GM18505 (cell line): ENCODE results near the gene TCAF1.
"Not testable (repeated sequence)": the region's sequence is repeated elsewhere in the genome, so short reads cannot be mapped to it uniquely, and the experiment has no call there.

Experiments
- ATAC-seq: cut with Tn5 transposase; IDR thresholded peaks from one replicate; pipeline ENCODE4 v1.9.1; 2021; ENCODE audit not compliant: unreplicated experiment
- POLR2A ChIP-seq: IDR thresholded peaks from 4 replicates; pipeline ENCODE4 v1.6.1; 2011; ENCODE audit warnings: borderline replicate concordance; ENCODE audit not compliant: insufficient read depth, insufficient read length; ENCODE audit errors: extremely low read depth

The TCAF1 gene

DNA sequence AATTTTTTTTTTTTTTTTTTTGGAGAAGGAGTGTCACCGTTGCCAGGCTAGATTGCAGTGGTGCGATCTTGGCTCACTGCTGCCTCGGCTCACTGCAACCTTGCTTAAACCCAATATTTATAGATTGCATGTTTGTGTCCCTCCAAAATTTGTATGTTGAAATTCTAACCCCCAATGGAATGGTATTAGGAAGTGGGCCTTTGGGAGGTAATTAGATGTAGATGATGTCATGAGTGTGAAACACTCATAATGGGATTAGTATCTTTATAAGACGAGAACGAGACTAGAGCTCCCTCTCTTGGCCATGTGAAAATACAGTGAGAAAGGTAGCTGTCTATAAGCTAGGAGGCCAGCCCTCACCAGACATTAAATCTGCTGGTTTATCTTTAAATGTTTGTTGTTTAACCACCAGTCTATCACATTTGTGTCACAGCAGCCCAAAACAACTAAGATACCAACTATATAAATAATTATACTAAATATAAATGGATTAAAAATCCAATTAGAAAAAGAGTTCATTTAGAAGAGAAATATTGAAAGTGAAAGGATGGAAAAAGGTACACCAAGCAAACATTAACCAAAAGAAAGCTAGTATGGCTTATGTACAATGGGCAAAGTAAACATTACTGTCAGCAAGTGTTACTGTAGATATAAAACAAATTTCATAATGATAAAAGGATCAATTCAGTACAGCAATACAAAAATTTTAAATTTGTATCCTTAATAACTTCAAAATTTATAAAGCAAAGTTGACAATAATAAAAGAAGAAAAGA, 9.3 kb downstream of the TCAF1 start:
- peak; percentile 98 for ATAC-seq
- no peak for TF ChIP-seq POLR2A

DNA sequence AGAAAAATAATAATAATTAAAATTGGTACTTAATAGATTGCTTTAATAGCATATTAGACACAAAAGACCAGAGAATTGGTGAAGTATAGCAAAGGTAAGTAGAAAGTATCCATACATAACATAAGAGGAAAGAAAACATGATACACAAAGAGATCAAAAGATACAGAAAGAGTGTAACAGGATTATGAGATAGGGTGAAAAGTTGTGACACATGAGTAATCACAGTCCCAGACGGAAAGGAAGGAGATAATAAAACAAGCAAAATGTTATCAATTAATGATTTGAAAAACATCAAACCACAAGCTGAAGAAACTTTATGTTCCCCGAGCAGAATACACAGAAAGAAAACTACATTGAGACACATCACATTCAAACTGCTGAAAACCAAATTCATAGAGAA, 10.5 kb downstream of the TCAF1 start:
- TF ChIP-seq POLR2A: no peak
- no peak for ATAC-seq

DNA sequence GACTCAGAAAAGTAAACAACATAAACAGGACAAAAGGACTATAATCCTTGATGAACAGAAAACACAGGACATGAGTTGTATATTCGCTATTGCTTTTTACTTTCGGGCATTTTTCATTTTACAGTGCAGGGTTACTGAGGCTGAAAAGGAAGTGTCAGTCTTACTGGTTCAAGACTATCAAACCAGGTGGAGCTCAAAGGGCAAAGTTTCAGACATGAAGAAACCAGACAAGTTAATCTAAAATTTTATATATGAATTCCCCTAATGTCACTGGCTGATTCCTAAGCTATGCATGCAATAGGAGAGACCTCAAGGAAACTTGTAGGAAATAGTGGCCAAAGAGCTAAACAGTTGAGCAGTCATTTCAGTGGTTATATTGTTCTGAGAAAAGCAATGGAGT, 11.4 kb downstream of the TCAF1 start:
- TF ChIP-seq POLR2A: no peak
- no peak for ATAC-seq

DNA sequence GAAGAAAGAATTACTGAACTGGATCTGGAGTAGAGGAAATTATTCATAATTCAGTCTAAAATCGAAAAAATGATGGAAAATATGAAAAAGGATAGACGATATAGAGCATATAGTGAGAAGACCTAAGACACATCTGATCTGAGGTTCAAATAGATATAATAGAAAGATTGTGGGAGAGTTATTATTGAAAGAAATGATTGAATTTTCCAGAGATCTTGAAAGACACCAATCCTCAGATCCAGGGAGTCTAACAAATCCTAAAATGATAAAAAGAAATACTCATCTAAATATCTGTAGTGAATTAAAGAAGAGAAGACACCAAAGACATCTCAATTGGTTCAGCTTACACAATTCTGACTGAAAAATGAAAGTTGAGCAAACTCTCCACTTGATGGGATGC, 12.9 kb downstream of the TCAF1 start:
- TF ChIP-seq POLR2A: no peak
- no peak for ATAC-seq

DNA sequence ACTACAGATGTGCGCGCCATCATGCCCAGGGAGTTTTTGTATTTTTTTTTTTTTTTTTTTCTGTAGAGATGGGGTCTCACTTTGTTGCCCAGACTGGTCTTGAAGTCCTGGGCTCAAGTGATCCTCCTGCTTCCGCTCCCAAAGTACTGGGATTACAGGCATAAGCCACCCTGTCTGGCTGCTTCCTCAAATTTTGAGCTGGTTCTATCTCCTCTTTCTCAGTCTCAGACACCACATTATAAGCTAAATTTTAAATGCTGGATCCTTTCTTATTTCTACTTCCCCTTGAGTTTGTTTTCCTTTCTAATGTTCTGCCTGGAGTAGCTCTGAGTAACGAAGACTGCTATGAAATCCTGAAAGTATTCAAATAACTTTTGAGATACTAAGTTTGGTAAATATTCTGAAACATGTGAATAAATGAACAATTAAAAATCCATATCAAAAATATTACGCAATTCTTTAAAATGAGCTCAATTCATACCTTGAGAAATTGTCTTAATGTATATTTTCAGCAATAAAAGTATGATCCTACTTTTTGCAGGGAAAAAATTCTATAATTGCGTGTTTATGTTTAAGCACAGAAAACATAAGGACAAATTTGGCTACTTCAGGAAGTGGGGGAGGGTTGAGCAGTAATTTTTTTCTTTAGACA, 15.0 kb downstream of the TCAF1 start:
- no peak for ATAC-seq
- TF ChIP-seq POLR2A: no peak

DNA sequence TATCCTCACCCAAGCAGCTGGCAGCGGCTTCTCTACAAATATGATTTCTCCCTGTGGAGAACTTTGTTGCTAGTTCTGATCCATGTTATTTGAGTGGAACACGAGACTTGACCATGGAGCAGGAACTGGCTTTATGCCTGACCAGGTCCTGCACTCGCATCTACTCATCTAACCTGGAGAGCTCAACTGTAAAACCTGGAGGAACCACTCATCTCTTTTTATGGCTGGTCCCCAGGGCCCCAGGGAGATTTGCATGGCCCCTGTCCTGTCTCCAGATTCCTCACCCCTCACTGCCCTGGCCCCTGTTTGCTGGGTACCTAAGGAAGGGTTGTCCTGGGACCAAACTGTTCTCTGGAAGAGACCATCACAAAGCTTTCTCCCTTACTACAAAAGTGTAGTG, 16.0 kb downstream of the TCAF1 start:
- ATAC-seq: no peak

DNA sequence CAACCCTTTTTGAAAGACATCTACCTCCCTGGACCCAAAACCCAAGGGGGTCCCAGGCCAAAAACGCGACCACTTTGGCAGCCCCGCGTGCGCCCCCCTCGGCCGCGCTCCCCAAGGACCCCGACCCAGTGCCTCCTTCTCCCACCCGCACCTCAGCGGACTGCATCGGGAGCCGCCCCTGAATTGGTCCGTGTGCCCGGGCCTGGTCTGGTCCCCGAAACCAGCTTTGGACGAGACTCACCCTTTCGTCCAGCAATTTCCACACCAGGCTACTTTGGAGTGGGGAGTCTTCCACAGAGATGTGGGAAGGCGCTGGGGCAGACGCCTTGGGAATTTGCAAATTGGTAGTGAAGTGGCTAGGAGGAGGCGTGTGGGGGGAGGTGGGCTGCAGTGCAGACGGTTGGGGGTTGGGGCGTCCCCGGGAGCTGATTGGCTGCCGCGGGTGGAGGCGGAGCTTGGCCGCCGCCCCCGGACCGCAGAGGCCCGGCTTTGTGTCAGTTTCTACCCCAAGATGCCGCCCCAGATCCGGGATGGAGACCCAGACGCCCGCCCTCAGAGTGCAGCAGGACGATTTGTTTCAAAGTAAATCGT, 16.9 kb downstream of the TCAF1 start:
- peak; percentile 10 for TF ChIP-seq POLR2A
- ATAC-seq: peak; percentile 94

More for the DNA sequence above, 16.0 kb downstream of the TCAF1 start:
- no peak for TF ChIP-seq POLR2A

DNA sequence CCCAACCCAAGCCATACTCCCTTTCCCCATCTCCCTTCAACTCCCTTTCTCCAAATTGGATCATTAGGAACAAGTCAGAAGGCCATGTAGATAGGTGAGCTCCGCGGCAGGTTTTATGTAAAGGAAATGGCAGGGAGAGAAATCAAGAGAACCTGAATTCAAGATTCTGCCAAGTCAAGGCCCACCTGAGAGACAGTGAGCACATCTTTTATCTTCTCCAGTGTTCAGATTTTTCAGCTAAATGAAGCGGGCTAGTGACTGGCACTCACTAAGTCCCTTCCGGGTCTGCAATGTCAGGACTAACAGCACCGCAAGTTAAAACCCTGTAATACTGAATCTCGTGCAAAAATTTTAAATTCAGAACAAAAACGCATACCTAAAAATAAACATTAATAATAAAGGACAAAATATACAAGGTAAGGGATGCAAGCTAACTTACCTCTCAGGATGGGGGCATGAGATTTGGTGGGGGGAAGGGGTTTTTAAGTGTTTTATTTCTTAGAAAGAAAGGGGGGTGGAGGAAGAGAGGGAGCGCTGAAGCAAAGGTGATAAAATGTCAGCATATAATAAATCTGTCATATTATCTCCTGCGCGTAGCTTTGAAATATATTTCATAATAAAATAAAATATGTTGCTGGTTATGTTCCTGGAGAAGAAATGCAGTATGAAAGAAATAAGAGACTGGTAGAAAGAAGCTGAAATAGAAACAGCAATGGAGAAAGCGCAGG, 17.6 kb downstream of the TCAF1 start:
- TF ChIP-seq POLR2A: no peak

DNA sequence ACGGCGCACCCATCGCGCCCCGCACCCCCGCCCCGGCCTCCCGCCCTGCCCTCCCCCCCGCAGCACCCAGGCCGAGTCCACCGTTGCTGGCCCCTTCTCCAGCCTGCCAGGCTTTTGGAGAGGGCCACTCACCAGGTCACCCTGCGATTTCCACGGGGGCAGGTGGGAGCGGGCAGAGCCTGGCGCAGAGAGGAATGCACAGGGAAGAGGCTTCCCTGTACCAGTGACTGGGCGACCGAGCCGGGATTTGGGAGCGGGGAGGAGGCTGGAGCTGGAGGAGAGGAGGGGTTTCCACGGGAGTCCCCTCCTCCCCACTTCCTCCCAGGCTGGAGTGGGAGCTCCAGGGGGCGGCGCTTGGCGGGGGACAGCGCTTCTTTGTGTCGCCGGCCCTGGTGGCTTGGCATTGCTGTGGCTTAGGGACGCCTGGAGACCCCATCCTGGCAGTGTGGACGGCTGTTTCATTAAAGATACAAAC, 19.3 kb downstream of the TCAF1 start:
- no peak for ATAC-seq
- TF ChIP-seq POLR2A: no peak

More for the DNA sequence above, 17.6 kb downstream of the TCAF1 start:
- no peak for ATAC-seq

DNA sequence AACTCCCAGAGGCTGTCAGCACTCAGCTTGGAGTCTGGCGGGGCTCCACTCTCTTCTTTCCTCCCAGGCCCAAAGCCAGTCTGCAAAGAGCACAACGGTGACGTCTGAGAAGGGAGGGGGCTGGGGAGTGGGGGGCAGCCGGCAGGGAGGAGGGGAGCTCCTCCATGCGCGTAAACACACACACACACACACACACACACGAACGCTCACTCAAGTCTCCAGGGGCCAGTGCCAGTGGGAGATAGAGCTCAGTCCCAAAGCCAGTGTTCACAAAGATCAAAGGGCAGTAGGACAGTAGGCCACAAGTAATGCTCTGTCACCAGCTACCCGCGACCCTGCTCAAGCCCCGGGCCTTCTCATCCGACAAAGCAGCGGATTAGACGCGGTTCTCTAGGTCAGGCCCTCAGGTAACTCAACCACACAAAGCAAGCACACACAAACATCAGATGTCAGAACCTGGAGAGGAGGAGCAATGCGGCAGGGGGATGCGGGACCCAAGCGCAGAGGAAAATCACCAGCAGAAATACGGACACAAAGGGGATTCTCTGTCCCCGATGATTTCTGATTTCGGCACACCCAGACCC, 19.9 kb downstream of the TCAF1 start:
- no peak for ATAC-seq
- TF ChIP-seq POLR2A: no peak

DNA sequence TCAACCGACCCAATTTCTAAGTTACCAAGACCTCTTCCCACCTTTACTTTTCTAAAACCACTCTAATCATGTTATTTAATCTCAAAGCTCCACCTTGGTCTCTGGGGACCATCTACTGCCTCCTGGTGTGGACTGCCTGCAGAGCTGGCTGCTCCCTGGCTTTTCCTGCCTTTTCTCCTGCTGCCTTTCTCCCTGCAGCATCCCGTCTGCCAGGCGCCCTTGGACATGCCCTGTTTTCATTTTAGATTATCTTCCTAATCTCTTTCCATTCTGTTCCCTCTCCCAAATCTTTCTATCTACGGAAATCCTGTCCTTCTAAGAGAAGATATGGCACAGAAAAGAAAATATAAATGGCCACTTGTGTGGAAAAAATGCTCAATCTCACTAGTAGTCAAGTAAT, 23.1 kb downstream of the TCAF1 start:
- no peak for ATAC-seq
- no peak for TF ChIP-seq POLR2A

DNA sequence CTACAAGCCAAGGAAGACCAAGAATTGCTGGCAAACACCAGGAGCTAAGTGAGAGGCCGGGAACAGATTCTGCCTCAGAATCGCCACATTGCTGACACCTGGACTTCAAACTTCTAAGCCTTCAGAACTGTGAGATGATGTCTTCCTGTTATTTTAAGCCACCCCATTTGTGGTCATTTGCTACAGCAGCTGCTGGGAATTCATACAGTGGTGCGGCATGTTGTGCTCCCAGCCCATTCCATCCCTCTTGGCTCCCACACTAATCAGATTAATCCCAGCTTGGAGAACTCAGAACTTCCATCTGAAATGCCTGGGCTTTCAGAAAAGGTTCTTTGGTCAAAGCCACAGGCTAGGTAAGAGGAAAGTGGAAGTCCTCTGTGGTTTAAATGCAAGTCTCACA, 24.9 kb downstream of the TCAF1 start:
- ATAC-seq: no peak
- no peak for TF ChIP-seq POLR2A

DNA sequence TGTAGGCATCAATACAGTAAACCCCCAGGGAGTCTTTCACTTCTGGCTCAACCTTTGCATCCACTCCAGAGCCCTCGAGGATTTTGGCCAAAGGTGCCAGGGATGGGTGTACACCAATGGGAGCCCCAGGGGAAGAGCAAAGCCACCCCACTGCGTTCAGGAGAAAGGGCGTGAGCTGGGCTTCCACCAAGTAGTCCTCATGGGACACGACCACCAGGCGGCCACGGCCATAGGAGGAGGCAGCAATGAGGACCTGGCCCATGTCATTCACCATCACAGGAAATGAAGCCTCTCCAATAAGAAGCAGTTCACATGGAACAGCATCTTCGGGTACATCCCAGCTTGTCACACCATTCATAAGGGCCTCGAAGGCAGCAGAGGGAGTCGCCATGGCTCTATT, 25.8 kb downstream of the TCAF1 start:
- TF ChIP-seq POLR2A: no peak
- ATAC-seq: no peak

DNA sequence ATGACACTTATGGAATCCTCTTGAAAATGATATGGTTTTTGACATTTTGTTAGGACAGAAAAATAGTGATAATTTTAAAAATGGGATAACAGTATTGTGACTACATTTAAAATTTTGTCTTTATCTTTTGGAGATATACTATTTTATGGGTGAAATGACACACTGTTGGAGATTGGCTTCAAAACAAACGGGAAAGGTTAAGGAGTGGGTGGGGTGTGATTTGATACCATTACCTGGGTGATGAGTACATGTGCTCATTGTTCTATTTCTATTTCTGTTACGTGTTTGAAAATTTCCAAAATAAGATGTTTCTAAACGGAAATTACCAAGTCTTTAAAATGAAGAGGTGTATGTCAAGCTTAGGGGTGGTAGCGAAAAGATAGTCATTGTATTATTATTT, 28.7 kb downstream of the TCAF1 start:
- ATAC-seq: not testable (repeated sequence)

DNA sequence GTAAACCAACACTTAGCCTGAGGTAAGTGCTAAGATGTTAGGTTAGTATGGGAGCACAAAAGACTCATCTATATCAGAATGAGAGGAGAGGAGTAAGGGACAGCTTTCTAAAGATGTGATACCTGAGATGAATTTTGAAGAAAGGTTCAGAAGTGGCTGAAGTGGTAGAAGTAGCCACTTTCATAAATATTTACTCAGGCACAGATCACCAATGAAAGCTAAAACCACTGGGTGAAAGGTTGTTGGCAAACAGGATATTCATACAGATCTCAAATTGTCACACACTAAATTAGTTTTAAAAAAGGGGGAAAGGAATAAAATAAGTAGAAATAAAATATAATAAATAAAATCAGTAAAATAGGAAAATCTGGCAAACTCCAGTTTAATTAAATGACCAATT, 30.4 kb downstream of the TCAF1 start:
- not testable (repeated sequence) for ATAC-seq

DNA sequence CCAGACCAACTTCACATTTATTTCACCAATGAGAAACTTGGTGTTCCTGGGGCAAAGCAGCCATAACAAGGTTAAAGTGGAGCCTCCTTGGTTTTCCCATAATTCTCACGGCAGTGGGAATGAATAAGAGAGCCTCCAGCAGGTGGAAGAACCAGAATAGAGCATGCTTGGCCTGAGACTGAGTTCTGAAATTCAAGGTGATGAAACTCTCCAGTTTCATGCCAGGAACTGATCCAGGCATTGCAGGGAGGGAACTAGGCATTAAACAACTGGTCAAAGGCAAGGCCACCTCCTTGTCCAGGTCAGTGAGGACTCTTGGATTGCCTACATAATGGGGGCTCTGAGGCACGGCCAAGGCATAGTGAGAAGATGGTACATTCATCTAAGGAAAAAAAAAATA, 44.0 kb downstream of the TCAF1 start:
- not testable (repeated sequence) for ATAC-seq

DNA sequence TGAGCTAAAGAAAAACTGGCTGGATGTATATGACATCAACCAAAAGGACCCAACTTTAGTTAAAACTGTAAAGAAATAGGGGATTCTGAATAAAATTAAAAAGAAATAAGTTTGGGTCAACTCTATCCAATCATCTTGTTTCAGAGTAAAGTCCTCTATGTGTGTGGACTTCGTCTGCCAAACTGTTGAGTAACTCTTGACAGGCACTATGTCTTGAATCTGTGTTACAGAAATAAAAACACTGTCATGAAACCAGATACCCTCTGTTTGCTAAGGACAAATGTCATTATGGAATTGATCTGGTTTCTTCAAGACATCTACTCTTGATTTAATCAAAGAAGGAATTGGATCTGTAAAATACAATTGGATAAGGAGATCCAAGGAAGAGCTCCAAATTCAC, 46.5 kb downstream of the TCAF1 start:
- ATAC-seq: not testable (repeated sequence)
